ENCODE results near the gene DNAJC10. TPM values are rescaled to one million over a fixed set of nuclear protein-coding genes. Genes with fewer than 3 reads are reported as not detected.
"Not testable (repeated sequence)": the region's sequence is repeated elsewhere in the genome, so short reads cannot be mapped to it uniquely, and the experiment has no call there.

The DNAJC10 gene
- total RNA-seq, 2 experiments from 2014 or later: 40.7 to 42.2 TPM

DNA sequence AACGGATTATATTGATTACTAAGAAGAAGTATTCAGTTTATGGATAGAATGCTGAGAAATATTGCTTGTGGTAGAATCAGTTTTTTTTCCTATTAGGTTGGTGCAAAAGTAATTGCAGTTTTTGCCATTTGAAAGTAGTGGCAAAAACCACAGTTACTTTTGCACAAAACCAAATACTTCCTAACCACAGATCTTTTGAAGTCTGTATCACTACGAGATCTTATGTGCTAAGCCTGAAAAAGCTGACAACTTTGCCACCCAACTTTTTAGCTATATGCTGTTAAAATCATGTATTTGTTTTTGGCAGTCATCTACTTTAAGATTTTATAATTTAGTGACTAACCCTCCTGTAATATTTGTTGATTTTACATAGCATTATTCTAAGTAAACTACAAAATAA, 24.6 kb downstream of the DNAJC10 start:
- H3K36me3 Mint-ChIP-seq (ENCODE audit: low read depth): peaks cover 49% of the 10 kb centered on the region
- H3K9me3 Mint-ChIP-seq: no peaks in the 10 kb centered on the region
- H3K27ac Mint-ChIP-seq: no peak overlapping the region
- peaks cover 5% of the 10 kb centered on the region for H3K4me1 Mint-ChIP-seq (ENCODE audit: low read depth)
- POLR2A ChIA-PET: no interaction called here
- TF ChIP-seq, protein P1, sequence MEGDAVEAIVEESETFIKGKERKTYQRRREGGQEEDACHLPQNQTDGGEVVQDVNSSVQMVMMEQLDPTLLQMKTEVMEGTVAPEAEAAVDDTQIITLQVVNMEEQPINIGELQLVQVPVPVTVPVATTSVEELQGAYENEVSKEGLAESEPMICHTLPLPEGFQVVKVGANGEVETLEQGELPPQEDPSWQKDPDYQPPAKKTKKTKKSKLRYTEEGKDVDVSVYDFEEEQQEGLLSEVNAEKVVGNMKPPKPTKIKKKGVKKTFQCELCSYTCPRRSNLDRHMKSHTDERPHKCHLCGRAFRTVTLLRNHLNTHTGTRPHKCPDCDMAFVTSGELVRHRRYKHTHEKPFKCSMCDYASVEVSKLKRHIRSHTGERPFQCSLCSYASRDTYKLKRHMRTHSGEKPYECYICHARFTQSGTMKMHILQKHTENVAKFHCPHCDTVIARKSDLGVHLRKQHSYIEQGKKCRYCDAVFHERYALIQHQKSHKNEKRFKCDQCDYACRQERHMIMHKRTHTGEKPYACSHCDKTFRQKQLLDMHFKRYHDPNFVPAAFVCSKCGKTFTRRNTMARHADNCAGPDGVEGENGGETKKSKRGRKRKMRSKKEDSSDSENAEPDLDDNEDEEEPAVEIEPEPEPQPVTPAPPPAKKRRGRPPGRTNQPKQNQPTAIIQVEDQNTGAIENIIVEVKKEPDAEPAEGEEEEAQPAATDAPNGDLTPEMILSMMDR (IDR thresholded peaks at IDR 0.05): no peak
- DNase-seq: no peak
- intact Hi-C loops (cut with micrococcal nuclease): no loop called here
- H3K27me3 Mint-ChIP-seq: no peaks in the 10 kb centered on the region
- CTCF ChIA-PET: no interaction called here
- ATAC-seq: no peak
- H3K4me3 Mint-ChIP-seq: no peak overlapping the region

DNA sequence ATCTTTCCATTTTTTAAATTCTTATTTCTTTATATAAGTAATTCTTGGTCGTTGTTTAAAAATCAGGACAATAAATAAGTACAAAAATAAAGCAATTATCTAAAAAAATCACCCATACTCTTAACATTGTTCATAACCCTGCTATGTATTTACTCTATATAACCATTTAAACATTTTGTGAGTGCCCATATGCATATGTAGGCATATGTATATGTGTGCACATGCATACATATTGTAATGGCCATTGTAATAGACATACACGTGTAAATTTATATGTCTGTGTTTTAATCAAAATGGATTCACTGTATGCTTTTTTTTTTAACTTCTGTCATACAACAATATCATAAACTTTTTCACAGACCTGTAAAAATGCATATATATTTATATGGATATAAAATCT, 25.6 kb downstream of the DNAJC10 start:
- H3K27me3 Mint-ChIP-seq: no peaks in the 10 kb centered on the region
- intact Hi-C loops (cut with micrococcal nuclease): no loop called here
- POLR2A ChIA-PET: no interaction called here
- H3K4me3 Mint-ChIP-seq: no peak overlapping the region
- TF ChIP-seq, protein P1 (IDR thresholded peaks at IDR 0.05): no peak
- H3K9me3 Mint-ChIP-seq: no peaks in the 10 kb centered on the region
- no peak overlapping the region for H3K27ac Mint-ChIP-seq
- CTCF ChIA-PET: no interaction called here
- peaks cover 54% of the 10 kb centered on the region for H3K36me3 Mint-ChIP-seq (ENCODE audit: low read depth)
- no peak for DNase-seq
- no peak for ATAC-seq
- peaks cover 5% of the 10 kb centered on the region for H3K4me1 Mint-ChIP-seq (ENCODE audit: low read depth)

DNA sequence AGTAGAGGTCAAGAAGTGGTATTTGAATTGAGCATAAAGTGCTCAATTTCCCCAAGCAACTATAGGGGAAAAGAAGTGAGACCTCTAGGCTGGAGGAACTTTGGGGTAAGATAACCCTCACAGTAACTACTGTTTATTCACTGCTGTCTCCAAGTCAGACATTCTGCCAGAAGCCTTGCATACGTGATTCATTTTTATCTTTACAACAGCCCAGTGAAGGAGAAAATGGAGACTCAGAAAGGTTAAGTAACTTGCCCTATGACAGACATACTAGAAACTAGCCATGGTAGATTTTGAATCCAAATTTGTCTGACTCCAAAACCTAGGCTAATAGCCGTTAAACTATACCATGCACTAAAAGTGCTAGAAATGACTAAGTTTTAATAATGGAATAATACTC, 28.4 kb downstream of the DNAJC10 start:
- no peaks in the 10 kb centered on the region for H3K9me3 Mint-ChIP-seq
- H3K27ac Mint-ChIP-seq: no peak overlapping the region
- no peak overlapping the region for H3K4me3 Mint-ChIP-seq
- CTCF ChIA-PET: no interaction called here
- TF ChIP-seq, protein P1 (IDR thresholded peaks at IDR 0.05): no peak
- H3K4me1 Mint-ChIP-seq (ENCODE audit: low read depth): peaks cover 5% of the 10 kb centered on the region
- DNase-seq (no peak), ATAC-seq (no peak)
- peaks cover 50% of the 10 kb centered on the region for H3K36me3 Mint-ChIP-seq (ENCODE audit: low read depth)
- POLR2A ChIA-PET: no interaction called here
- no peaks in the 10 kb centered on the region for H3K27me3 Mint-ChIP-seq
- intact Hi-C loops (cut with micrococcal nuclease): no loop called here

DNA sequence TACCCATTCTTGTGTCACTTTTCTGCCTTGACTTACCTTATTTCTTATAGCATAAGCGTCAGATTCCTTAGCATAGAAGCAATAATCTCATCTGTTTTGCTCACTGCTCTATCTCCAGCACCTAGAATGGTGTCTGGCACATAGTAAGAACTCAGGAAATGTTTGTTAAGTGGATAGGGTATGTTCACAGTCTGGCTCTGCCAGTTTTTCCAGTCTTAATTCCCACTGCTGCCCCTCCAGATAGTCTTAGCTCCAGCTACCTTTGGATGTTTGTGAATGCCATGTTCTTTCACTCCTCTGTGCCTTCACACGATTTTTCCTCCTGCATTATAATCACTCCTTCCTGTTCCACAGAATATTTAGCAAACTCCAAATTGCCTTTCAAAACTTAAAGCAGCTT, 29.0 kb downstream of the DNAJC10 start:
- DNase-seq (no peak), ATAC-seq (no peak)
- ChIA-PET POLR2A (no interaction called here), CTCF (no interaction called here)
- peaks cover 5% of the 10 kb centered on the region for H3K4me1 Mint-ChIP-seq (ENCODE audit: low read depth)
- H3K36me3 Mint-ChIP-seq (ENCODE audit: low read depth): peaks cover 54% of the 10 kb centered on the region
- no peaks in the 10 kb centered on the region for H3K27me3 Mint-ChIP-seq
- intact Hi-C loops (cut with micrococcal nuclease): no loop called here
- no peak overlapping the region for H3K4me3 Mint-ChIP-seq
- H3K9me3 Mint-ChIP-seq: no peaks in the 10 kb centered on the region
- no peak overlapping the region for H3K27ac Mint-ChIP-seq
- TF ChIP-seq, protein P1 (IDR thresholded peaks at IDR 0.05): no peak

DNA sequence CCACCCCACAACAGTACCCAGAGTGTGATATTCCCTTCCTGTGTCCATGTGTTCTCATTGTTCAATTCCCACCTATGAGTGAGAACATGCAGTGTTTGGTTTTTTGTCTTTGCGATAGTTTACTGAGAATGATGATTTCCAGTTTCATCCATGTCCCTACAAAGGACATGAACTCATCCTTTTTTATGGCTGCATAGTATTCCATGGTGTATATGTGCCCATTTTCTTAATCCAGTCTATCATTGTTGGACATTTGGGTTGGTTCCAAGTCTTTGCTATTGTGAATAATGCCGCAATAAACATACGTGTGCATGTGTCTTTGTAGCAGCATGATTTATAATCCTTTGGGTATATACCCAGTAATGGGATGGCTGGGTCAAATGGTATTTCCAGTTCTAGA, 29.8 kb downstream of the DNAJC10 start:
- H3K27me3 Mint-ChIP-seq; H3K4me3 Mint-ChIP-seq; CTCF ChIA-PET; ATAC-seq; H3K27ac Mint-ChIP-seq; DNase-seq; H3K4me1 Mint-ChIP-seq (ENCODE audit: low read depth); POLR2A ChIA-PET; intact Hi-C loops (cut with micrococcal nuclease); H3K9me3 Mint-ChIP-seq: not testable (repeated sequence)
- H3K36me3 Mint-ChIP-seq (ENCODE audit: low read depth): peaks cover 56% of the 10 kb centered on the region

DNA sequence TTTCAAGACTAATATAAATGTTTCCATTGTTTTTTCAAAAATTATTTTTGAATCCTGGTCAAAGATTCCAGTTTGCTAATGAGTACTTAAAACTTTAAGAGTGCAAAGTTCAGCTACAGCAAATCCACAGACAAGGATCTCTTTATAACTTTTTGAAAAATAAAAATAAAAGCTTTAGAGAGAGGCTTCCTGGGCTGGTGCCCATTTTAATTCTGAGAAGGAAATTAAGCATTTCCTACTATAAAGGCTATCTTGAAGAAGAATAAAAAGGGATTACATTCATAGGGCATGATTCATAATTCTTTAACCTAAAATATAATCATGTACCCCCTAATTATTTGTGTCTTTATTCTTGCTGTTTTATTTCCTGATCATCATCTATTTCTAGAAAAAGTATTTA, 38.2 kb downstream of the DNAJC10 start:
- DNase-seq (no peak), ATAC-seq (no peak)
- Mint-ChIP-seq H3K9me3 (no peaks in the 10 kb centered on the region), H3K27me3 (no peaks in the 10 kb centered on the region), H3K36me3 (ENCODE audit: low read depth) (peaks cover 37% of the 10 kb centered on the region), H3K27ac (no peak overlapping the region), H3K4me3 (no peak overlapping the region), H3K4me1 (ENCODE audit: low read depth) (no peaks in the 10 kb centered on the region)
- ChIA-PET POLR2A (no interaction called here), CTCF (interaction anchor here (0.7 kb wide), 1 partner anchor 9 kb away, joined by 3 read pairs; no protein-coding TSS in a partner anchor)
- TF ChIP-seq, protein P1 (IDR thresholded peaks at IDR 0.05): no peak
- intact Hi-C loops (cut with micrococcal nuclease): no loop called here
